Measurements from ENCODE around the gene SLC39A9. TPM values are rescaled to one million over a fixed set of nuclear protein-coding genes. Genes with fewer than 3 reads are reported as not detected.

SLC39A9 gene
- total and polyA plus RNA-seq, 10 donors = 11.8 to 55.8 (median 46.2) TPM

DNA sequence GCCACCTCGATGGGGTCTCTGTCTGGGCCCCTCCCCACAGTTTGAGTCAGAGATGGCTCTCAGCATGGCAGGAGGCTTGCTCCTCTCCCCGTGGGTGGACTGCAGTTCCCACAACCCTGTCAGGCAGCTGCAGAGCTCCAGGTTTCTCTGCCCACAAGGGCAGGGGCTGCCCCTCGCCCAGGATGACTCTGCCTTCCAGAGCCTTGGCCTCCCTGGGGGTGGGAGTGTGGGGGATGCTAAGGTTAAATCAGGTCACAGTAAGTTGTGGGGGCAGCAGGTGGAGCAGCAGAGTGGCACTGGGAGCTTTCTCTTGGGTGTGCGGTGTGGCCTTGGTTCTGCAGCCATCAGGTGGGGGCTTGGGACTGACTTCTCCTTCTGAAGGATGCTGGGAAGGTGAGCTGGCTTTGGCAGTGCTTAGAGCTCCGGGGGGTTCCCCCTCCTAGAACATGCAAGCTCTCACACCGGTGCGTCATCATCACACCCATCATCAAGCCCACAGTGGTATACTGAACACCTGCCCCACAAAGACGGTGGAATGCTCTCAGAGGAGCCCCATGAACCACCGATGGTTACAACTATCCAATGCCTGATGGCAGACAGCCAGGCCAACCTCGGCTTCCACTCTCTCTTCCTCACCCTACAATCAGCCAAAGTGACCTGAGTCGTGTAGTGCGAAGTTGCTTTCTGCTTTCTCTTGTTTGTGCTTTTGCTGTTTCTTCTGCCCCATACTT, 40.1 kb upstream of the SLC39A9 start:
- Histone ChIP-seq H3K36me3 (no peaks in the 10 kb centered on the region), H3K9me3 (no peaks in the 10 kb centered on the region), H3K4me3 (no peak overlapping the region), H3K27me3 (replicated peaks in 1 of 7) (no peaks in the 10 kb centered on the region), H3K4me1 (peaks cover 0 to 25% (median 15%) of the 10 kb centered on the region in 6 donors), H3K27ac (no peak overlapping the region)
- 59 to 65% (median 62%) methylated on average over 8 to 12 of the region's 12 CpGs for whole genome bisulfite sequencing, 5 donors
- DNase-seq = no peak
- TF ChIP-seq POLR2AphosphoS5 (IDR thresholded peaks at IDR 0.05) = no peak
- no peak for TF ChIP-seq POLR2A (IDR thresholded peaks at IDR 0.05)
- TF ChIP-seq, protein P1, sequence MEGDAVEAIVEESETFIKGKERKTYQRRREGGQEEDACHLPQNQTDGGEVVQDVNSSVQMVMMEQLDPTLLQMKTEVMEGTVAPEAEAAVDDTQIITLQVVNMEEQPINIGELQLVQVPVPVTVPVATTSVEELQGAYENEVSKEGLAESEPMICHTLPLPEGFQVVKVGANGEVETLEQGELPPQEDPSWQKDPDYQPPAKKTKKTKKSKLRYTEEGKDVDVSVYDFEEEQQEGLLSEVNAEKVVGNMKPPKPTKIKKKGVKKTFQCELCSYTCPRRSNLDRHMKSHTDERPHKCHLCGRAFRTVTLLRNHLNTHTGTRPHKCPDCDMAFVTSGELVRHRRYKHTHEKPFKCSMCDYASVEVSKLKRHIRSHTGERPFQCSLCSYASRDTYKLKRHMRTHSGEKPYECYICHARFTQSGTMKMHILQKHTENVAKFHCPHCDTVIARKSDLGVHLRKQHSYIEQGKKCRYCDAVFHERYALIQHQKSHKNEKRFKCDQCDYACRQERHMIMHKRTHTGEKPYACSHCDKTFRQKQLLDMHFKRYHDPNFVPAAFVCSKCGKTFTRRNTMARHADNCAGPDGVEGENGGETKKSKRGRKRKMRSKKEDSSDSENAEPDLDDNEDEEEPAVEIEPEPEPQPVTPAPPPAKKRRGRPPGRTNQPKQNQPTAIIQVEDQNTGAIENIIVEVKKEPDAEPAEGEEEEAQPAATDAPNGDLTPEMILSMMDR (IDR thresholded peaks at IDR 0.05 in 8 of 11, conservative IDR thresholded peaks at IDR 0.05 in 3 of 11) = no peak
- intact Hi-C loops (cut with DNase I; ENCODE audit: low total_unique reads) = no loop called here

DNA sequence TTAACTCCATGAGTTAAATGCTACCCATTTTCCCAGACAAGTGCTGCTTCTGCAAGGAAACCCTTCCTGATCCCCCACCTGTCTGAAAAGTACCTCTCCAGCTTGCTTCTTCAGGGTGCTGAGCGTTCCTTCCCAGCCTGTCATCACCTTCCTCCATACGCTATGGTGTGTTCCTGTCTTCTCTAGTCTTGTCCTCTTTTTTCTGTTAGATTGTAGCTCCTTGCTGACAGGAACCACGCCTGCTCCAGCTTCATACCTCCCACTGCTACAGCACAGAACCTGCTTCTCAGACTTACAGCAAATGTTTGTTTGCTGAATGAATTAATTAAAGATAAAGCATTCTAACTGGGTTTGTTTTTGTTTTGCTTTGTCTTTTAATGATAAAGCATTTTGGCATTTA, 39.5 kb upstream of the SLC39A9 start:
- 87 to 95% (median 88%) methylated on average over 3 of the region's 3 CpGs for WGBS, 5 donors
- peaks cover 0 to 21% (median 14%) of the 10 kb centered on the region in 6 donors for H3K4me1 ChIP-seq
- no peaks in the 10 kb centered on the region for H3K27me3 ChIP-seq (replicated peaks in 1 of 7)
- DNase-seq = no peak
- H3K9me3 ChIP-seq = no peaks in the 10 kb centered on the region
- no peak overlapping the region for H3K27ac ChIP-seq
- no peak for TF ChIP-seq POLR2A (IDR thresholded peaks at IDR 0.05)
- TF ChIP-seq, protein P1 (IDR thresholded peaks at IDR 0.05 in 8 of 11, conservative IDR thresholded peaks at IDR 0.05 in 3 of 11) = no peak
- TF ChIP-seq POLR2AphosphoS5 (IDR thresholded peaks at IDR 0.05) = no peak
- intact Hi-C loops (cut with DNase I; ENCODE audit: low total_unique reads) = no loop called here
- H3K4me3 ChIP-seq = no peak overlapping the region
- H3K36me3 ChIP-seq = no peaks in the 10 kb centered on the region

DNA sequence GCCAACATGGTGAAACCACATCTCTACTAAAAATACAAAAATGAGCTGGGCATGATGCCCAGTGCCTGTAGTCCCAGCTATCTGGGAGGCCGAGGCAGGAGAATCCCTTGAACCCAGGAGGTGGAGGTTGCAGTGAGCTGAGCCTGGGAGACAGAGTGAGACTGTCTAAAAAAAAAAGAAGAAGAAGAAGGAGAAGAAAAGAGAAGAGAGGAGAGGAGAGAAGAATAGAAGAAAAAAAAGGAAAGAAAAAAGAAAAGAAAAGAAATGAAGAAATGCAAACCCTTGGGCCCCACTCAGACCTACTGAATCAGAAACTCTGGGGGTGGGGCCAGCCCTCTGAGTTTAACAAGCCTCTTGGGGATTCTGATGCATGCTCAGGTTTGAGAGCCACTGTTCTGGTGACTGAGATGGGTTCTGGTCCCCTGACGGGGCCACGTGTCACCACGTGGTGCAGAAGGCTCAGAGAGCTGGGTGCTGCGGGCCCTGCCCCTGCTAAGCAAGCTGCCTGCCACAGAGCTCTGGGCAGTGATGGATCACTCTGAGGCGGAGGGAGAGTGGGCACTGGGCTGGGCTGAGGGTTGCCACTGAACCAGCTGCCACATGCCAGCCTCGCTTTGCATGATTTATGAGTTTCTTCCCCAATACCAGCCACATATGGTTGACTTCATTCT, 37.9 kb upstream of the SLC39A9 start:
- Histone ChIP-seq H3K36me3 (no peaks in the 10 kb centered on the region), H3K4me1 (peaks cover 0 to 5% (median 0%) of the 10 kb centered on the region in 6 donors), H3K4me3 (no peak overlapping the region), H3K27ac (no peak overlapping the region), H3K27me3 (replicated peaks in 1 of 7) (no peaks in the 10 kb centered on the region), H3K9me3 (no peaks in the 10 kb centered on the region)
- intact Hi-C loops (cut with DNase I; ENCODE audit: low total_unique reads) = loop anchor here (10.0 kb wide), 1 partner anchor 116 kb away; no protein-coding TSS in a partner anchor
- TF ChIP-seq POLR2AphosphoS5 (IDR thresholded peaks at IDR 0.05) (no peak), POLR2A (IDR thresholded peaks at IDR 0.05) (no peak)
- TF ChIP-seq, protein P1 (IDR thresholded peaks at IDR 0.05 in 8 of 11, conservative IDR thresholded peaks at IDR 0.05 in 3 of 11) = no peak
- DNase-seq = no peak
- 48 to 67% (median 55%) methylated on average over 5 to 7 of the region's 7 CpGs for WGBS, 5 donors

DNA sequence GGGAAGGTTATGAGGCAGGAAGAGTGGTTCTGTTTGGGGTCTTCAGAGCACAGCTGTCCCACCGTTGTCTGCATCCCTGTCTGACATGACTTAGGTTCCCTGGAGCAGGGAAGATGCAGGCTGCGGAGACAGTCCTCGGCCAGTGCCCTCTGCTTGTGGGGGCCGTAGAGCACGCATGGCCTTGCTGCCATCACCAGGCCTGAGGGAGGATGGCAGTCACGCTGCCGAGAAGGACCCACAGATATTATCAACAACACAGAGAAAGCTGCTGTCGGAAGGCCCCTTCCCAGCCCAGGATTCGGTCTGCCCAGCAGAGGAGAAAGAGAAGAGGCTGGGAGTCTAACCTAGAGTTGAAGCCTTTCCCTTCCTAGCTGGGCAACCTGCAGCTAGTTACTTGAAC, 35.4 kb upstream of the SLC39A9 start:
- H3K27ac ChIP-seq = no peak overlapping the region
- H3K27me3 ChIP-seq (replicated peaks in 1 of 7) = no peaks in the 10 kb centered on the region
- H3K9me3 ChIP-seq = no peaks in the 10 kb centered on the region
- H3K36me3 ChIP-seq = no peaks in the 10 kb centered on the region
- no peak for DNase-seq
- no peak overlapping the region for H3K4me3 ChIP-seq
- intact Hi-C loops (cut with DNase I; ENCODE audit: low total_unique reads) = loop anchor here (10.0 kb wide), 1 partner anchor 118 kb away; no protein-coding TSS in a partner anchor
- H3K4me1 ChIP-seq = peaks cover 0 to 5% (median 0%) of the 10 kb centered on the region in 6 donors
- 64 to 84% (median 69%) methylated on average over 9 of the region's 9 CpGs for WGBS, 5 donors
- no peak for TF ChIP-seq POLR2A (IDR thresholded peaks at IDR 0.05)
- TF ChIP-seq, protein P1 (IDR thresholded peaks at IDR 0.05 in 8 of 11, conservative IDR thresholded peaks at IDR 0.05 in 3 of 11) = peak in 6 of 11 experiments; percentile 20 to 51 (median 26)
- peak in 1 of 3 donors; percentile 38 for TF ChIP-seq POLR2AphosphoS5 (IDR thresholded peaks at IDR 0.05)
